ENCODE data around the gene TLR2.
"Not testable (repeated sequence)": the region's sequence is repeated elsewhere in the genome, so short reads cannot be mapped to it uniquely, and the experiment has no call there.

The TLR2 gene

GRCh38 chr4:153661908-153662307 is 22.2 kb upstream of the TLR2 start:
- no peak for TF ChIP-seq POLR2AphosphoS5 (IDR thresholded peaks at IDR 0.05; ENCODE audit: low read depth, low read length)
- no peak for TF ChIP-seq POLR2A (IDR thresholded peaks at IDR 0.05; ENCODE audit: low read depth, low read length)
- TF ChIP-seq TAF1 (IDR thresholded peaks at IDR 0.05; ENCODE audit: borderline replicate concordance, low read depth, low read length) = no peak
- FAIRE-seq = no peak
- DNase-seq (ENCODE audit: insufficient read length) = no peak

- FAIRE-seq = no peak
- TF ChIP-seq POLR2A (IDR thresholded peaks at IDR 0.05; ENCODE audit: low read depth, low read length) = no peak
- DNase-seq (ENCODE audit: insufficient read length) = no peak
Measured at GRCh38 chr4:153663667-153664066, 20.4 kb upstream of the TLR2 start.

- FAIRE-seq; DNase-seq (ENCODE audit: insufficient read length): not testable (repeated sequence)
Measured at GRCh38 chr4:153666505-153666904, 17.6 kb upstream of the TLR2 start.

GRCh38 chr4:153668647-153669046 is 15.4 kb upstream of the TLR2 start:
- no peak for FAIRE-seq
- DNase-seq (ENCODE audit: insufficient read length) = no peak
- TF ChIP-seq TAF1 (IDR thresholded peaks at IDR 0.05; ENCODE audit: borderline replicate concordance, low read depth, low read length) (no peak), POLR2A (IDR thresholded peaks at IDR 0.05; ENCODE audit: low read depth, low read length) (no peak), POLR2AphosphoS5 (IDR thresholded peaks at IDR 0.05; ENCODE audit: low read depth, low read length) (no peak)

- no peak for DNase-seq (ENCODE audit: insufficient read length)
- FAIRE-seq = no peak
- TF ChIP-seq POLR2AphosphoS5 (IDR thresholded peaks at IDR 0.05; ENCODE audit: low read depth, low read length) = no peak
- no peak for TF ChIP-seq TAF1 (IDR thresholded peaks at IDR 0.05; ENCODE audit: borderline replicate concordance, low read depth, low read length)
- TF ChIP-seq POLR2A (IDR thresholded peaks at IDR 0.05; ENCODE audit: low read depth, low read length) = no peak
Measured at GRCh38 chr4:153669838-153670237, 14.2 kb upstream of the TLR2 start.

- TF ChIP-seq TAF1 (IDR thresholded peaks at IDR 0.05; ENCODE audit: borderline replicate concordance, low read depth, low read length) (no peak), POLR2AphosphoS5 (IDR thresholded peaks at IDR 0.05; ENCODE audit: low read depth, low read length) (no peak), POLR2A (IDR thresholded peaks at IDR 0.05; ENCODE audit: low read depth, low read length) (no peak)
- DNase-seq (ENCODE audit: insufficient read length) (no peak), FAIRE-seq (no peak)
Measured at GRCh38 chr4:153676486-153676885, 7.6 kb upstream of the TLR2 start.

- no peak for DNase-seq (ENCODE audit: insufficient read length)
- TF ChIP-seq POLR2AphosphoS5 (IDR thresholded peaks at IDR 0.05; ENCODE audit: low read depth, low read length) = no peak
- TF ChIP-seq POLR2A (IDR thresholded peaks at IDR 0.05; ENCODE audit: low read depth, low read length) = no peak
- no peak for TF ChIP-seq TAF1 (IDR thresholded peaks at IDR 0.05; ENCODE audit: borderline replicate concordance, low read depth, low read length)
- FAIRE-seq = no peak
Measured at GRCh38 chr4:153676984-153677383, 7.1 kb upstream of the TLR2 start.

- FAIRE-seq = no peak
- DNase-seq (ENCODE audit: insufficient read length) = no peak
- TF ChIP-seq POLR2A (IDR thresholded peaks at IDR 0.05; ENCODE audit: low read depth, low read length) (no peak), POLR2AphosphoS5 (IDR thresholded peaks at IDR 0.05; ENCODE audit: low read depth, low read length) (no peak), TAF1 (IDR thresholded peaks at IDR 0.05; ENCODE audit: borderline replicate concordance, low read depth, low read length) (no peak)
Measured at GRCh38 chr4:153679486-153679885, 4.6 kb upstream of the TLR2 start.

GRCh38 chr4:153683763-153684181 is 308 bp upstream of the TLR2 start:
- TF ChIP-seq POLR2AphosphoS5 (IDR thresholded peaks at IDR 0.05; ENCODE audit: low read depth, low read length) (no peak), TAF1 (IDR thresholded peaks at IDR 0.05; ENCODE audit: borderline replicate concordance, low read depth, low read length) (no peak)
- FAIRE-seq = no peak
- no peak for DNase-seq (ENCODE audit: insufficient read length)

- DNase-seq (ENCODE audit: insufficient read length) (no peak), FAIRE-seq (no peak)
- TF ChIP-seq TAF1 (IDR thresholded peaks at IDR 0.05; ENCODE audit: borderline replicate concordance, low read depth, low read length) (no peak), POLR2A (IDR thresholded peaks at IDR 0.05; ENCODE audit: low read depth, low read length) (no peak), POLR2AphosphoS5 (IDR thresholded peaks at IDR 0.05; ENCODE audit: low read depth, low read length) (no peak)
Measured at GRCh38 chr4:153684971-153685371, 891 bp downstream of the TLR2 start.

GRCh38 chr4:153704522-153704921 is 20.4 kb downstream of the TLR2 start:
- FAIRE-seq (no peak), DNase-seq (ENCODE audit: insufficient read length) (no peak)
- TF ChIP-seq POLR2A (IDR thresholded peaks at IDR 0.05; ENCODE audit: low read depth, low read length) = no peak
- no peak for TF ChIP-seq POLR2AphosphoS5 (IDR thresholded peaks at IDR 0.05; ENCODE audit: low read depth, low read length)
- no peak for TF ChIP-seq TAF1 (IDR thresholded peaks at IDR 0.05; ENCODE audit: borderline replicate concordance, low read depth, low read length)

GRCh38 chr4:153705743-153706468 is 21.8 kb downstream of the TLR2 start:
- no peak for DNase-seq (ENCODE audit: insufficient read length)
- FAIRE-seq = no peak
- TF ChIP-seq POLR2A (IDR thresholded peaks at IDR 0.05; ENCODE audit: low read depth, low read length) (no peak), TAF1 (IDR thresholded peaks at IDR 0.05; ENCODE audit: borderline replicate concordance, low read depth, low read length) (no peak), POLR2AphosphoS5 (IDR thresholded peaks at IDR 0.05; ENCODE audit: low read depth, low read length) (no peak)

GRCh38 chr4:153706519-153706918 is 22.4 kb downstream of the TLR2 start:
- DNase-seq (ENCODE audit: insufficient read length) (no peak), FAIRE-seq (no peak)
- TF ChIP-seq POLR2AphosphoS5 (IDR thresholded peaks at IDR 0.05; ENCODE audit: low read depth, low read length) (no peak), TAF1 (IDR thresholded peaks at IDR 0.05; ENCODE audit: borderline replicate concordance, low read depth, low read length) (no peak), POLR2A (IDR thresholded peaks at IDR 0.05; ENCODE audit: low read depth, low read length) (no peak)

Measured in GM12892 (cell line).